ENCODE results near the gene PLEKHF1. TPM values are rescaled to one million over a fixed set of nuclear protein-coding genes. Genes with fewer than 3 reads are reported as not detected.

The PLEKHF1 gene
- total and polyA plus RNA-seq, 2 donors (not counting 1 experiment from before 2014, with no cell fraction given), result 5.5 to 9.8 TPM

- POLR2A ChIA-PET, result no interaction called here
- Histone ChIP-seq H3K27me3 (replicated peaks in 1 of 4; ENCODE audit: control extremely low read depth in 1 of 4, control insufficient read depth in 3 of 4, insufficient read depth in 4 of 4, low read length in 3 of 4) (no peaks in the 10 kb centered on the region), H3K9me3 (ENCODE audit: control extremely low read depth in 1 of 3, control insufficient read depth in 2 of 3, insufficient read depth in 1 of 3, low read length in 2 of 3) (no peaks in the 10 kb centered on the region), H3K4me2 (replicated peaks; ENCODE audit: low read depth, low read length, poor library complexity, severe bottlenecking) (peak overlapping the region; percentile 76), H3K4me1 (ENCODE audit: control insufficient read depth in 2 of 2, insufficient read depth in 2 of 2, low read length in 2 of 2) (peaks cover 44 to 64% of the 10 kb centered on the region in 2 donors), H3K27ac (ENCODE audit: low read length in 2 of 2) (no peak overlapping the region), H3K4me3 (ENCODE audit: control extremely low read depth in 1 of 5, extremely low read depth in 1 of 5, insufficient read depth in 1 of 5, low read depth in 2 of 5, low read length in 4 of 5) (no peak overlapping the region), H3K79me2 (ENCODE audit: control insufficient read depth, insufficient read depth, low read length) (peaks cover 55% of the 10 kb centered on the region), H4K20me1 (ENCODE audit: control insufficient read depth, insufficient read depth, low read length, poor library complexity, severe bottlenecking) (no peaks in the 10 kb centered on the region), H3K9ac (ENCODE audit: low read length) (no peak overlapping the region), H2AFZ (ENCODE audit: insufficient read depth, low read depth, low read length, poor library complexity, severe bottlenecking) (no peak overlapping the region), H3K36me3 (replicated peaks in 1 of 2; ENCODE audit: control extremely low read depth in 1 of 2, control insufficient read depth in 1 of 2, extremely low read depth in 1 of 2, insufficient read depth in 2 of 2, low read length in 1 of 2) (peaks cover 0 to 12% of the 10 kb centered on the region in 2 experiments)
- Mint-ChIP-seq H3K9me3 (ENCODE audit: insufficient read depth) (no peaks in the 10 kb centered on the region), H3K4me3 (no peak overlapping the region), H3K27me3 (no peaks in the 10 kb centered on the region), H3K4me1 (peaks cover 53% of the 10 kb centered on the region), H3K27ac (no peak overlapping the region)
- WGBS (ENCODE audit: insufficient coverage), result 97% methylated on average over 31 of the region's 34 CpGs
- CTCF ChIA-PET, result interaction anchor here (1.3 to 4.7 kb wide), 3 partner anchors 9 to 64 kb away, joined by 6 to 52 read pairs (median 37); partner anchors contain the start of genes C19orf12 and PLEKHF1
- intact Hi-C loops (cut with micrococcal nuclease), result loop anchor here (5.0 kb wide), 1 partner anchor 268 kb away; the partner anchor contains the start of gene URI1
- no peak for TF ChIP-seq EZH2 (IDR thresholded peaks at IDR 0.05; ENCODE audit: borderline replicate concordance, insufficient read depth, low read depth, low read length, poor library complexity, severe bottlenecking)
- no peak for TF ChIP-seq CTCF (IDR thresholded peaks at IDR 0.05)
- ATAC-seq (ENCODE audit: low read depth) (no peak), DNase-seq (no peak)
These were observed 9.3 kb downstream of the PLEKHF1 start for GRCh38 chr19:29674374-29675119.

- Histone ChIP-seq H2AFZ (ENCODE audit: insufficient read depth, low read depth, low read length, poor library complexity, severe bottlenecking) (no peak overlapping the region), H3K27ac (ENCODE audit: low read length in 2 of 2) (no peak overlapping the region), H3K9me3 (ENCODE audit: control extremely low read depth in 1 of 3, control insufficient read depth in 2 of 3, insufficient read depth in 1 of 3, low read length in 2 of 3) (no peaks in the 10 kb centered on the region), H3K79me2 (ENCODE audit: control insufficient read depth, insufficient read depth, low read length) (peaks cover 53% of the 10 kb centered on the region), H3K4me2 (replicated peaks; ENCODE audit: low read depth, low read length, poor library complexity, severe bottlenecking) (no peak overlapping the region), H3K4me3 (ENCODE audit: control extremely low read depth in 1 of 5, extremely low read depth in 1 of 5, insufficient read depth in 1 of 5, low read depth in 2 of 5, low read length in 4 of 5) (no peak overlapping the region), H4K20me1 (ENCODE audit: control insufficient read depth, insufficient read depth, low read length, poor library complexity, severe bottlenecking) (no peaks in the 10 kb centered on the region), H3K4me1 (ENCODE audit: control insufficient read depth in 2 of 2, insufficient read depth in 2 of 2, low read length in 2 of 2) (peaks cover 50 to 70% of the 10 kb centered on the region in 2 donors), H3K27me3 (replicated peaks in 1 of 4; ENCODE audit: control extremely low read depth in 1 of 4, control insufficient read depth in 3 of 4, insufficient read depth in 4 of 4, low read length in 3 of 4) (no peaks in the 10 kb centered on the region), H3K9ac (ENCODE audit: low read length) (no peak overlapping the region), H3K36me3 (replicated peaks in 1 of 2; ENCODE audit: control extremely low read depth in 1 of 2, control insufficient read depth in 1 of 2, extremely low read depth in 1 of 2, insufficient read depth in 2 of 2, low read length in 1 of 2) (peaks cover 0 to 12% of the 10 kb centered on the region in 2 experiments)
- ATAC-seq (ENCODE audit: low read depth), result no peak
- peaks cover 55% of the 10 kb centered on the region for H3K4me1 Mint-ChIP-seq
- no peak overlapping the region for H3K4me3 Mint-ChIP-seq
- DNase-seq, result no peak
- no peaks in the 10 kb centered on the region for H3K27me3 Mint-ChIP-seq
- no peaks in the 10 kb centered on the region for H3K9me3 Mint-ChIP-seq (ENCODE audit: insufficient read depth)
- TF ChIP-seq EZH2 (IDR thresholded peaks at IDR 0.05; ENCODE audit: borderline replicate concordance, insufficient read depth, low read depth, low read length, poor library complexity, severe bottlenecking), result no peak
- no peak for TF ChIP-seq CTCF (IDR thresholded peaks at IDR 0.05)
- POLR2A ChIA-PET, result no interaction called here
- no peak overlapping the region for H3K27ac Mint-ChIP-seq
- WGBS (ENCODE audit: insufficient coverage), result 93% methylated on average over 8 of the region's 10 CpGs
- intact Hi-C loops (cut with micrococcal nuclease), result no loop called here
- CTCF ChIA-PET, result interaction anchor here (1.9 to 4.7 kb wide), 2 partner anchors 19 to 41 kb away, joined by 4 to 52 read pairs; partner anchors contain the start of gene C19orf12
These were observed 9.9 kb downstream of the PLEKHF1 start for GRCh38 chr19:29675120-29675649.
